Kidney (tissue), 14 donors: Measurements from ENCODE around the gene MED13L. TPM values are rescaled to one million over a fixed set of nuclear protein-coding genes. Genes with fewer than 3 reads are reported as not detected.

Experiments
- DNase-seq, 5 donors: peaks; one replicate each; pipeline ENCODE4 v3.0.0-alpha.2; 2013 to 2020
- FAIRE-seq: peaks from 2 replicates; lab custom pipeline; 2012; peaks lifted over from hg19 to GRCh38; lab: Jason Lieb, UNC
- H3K27ac ChIP-seq, 2 donors: one replicate each; pipeline ENCODE4 v1.7.0; 2013; ENCODE audit warnings: low read depth in 2 of 2, low read length in 2 of 2, inconsistent platforms in 1 of 2
- H3K27me3 ChIP-seq: one replicate; pipeline ENCODE4 v1.7.1; 2013; ENCODE audit warnings: low read length, inconsistent platforms; ENCODE audit not compliant: control insufficient read depth, insufficient read depth
- H3K36me3 ChIP-seq, 3 donors: one replicate each; pipeline versions ENCODE4 v1.7.0 to v1.7.1; 2013; ENCODE audit warnings: low read length in 3 of 3, control low read depth in 1 of 3, inconsistent platforms in 1 of 3; ENCODE audit not compliant: insufficient read depth in 3 of 3, control insufficient read depth in 2 of 3
- H3K4me1 ChIP-seq, 3 donors: one replicate each; pipeline versions ENCODE4 v1.7.0 to v1.7.1; 2013; ENCODE audit warnings: low read length in 3 of 3, inconsistent platforms in 1 of 3, low read depth in 1 of 3; ENCODE audit not compliant: control insufficient read depth in 2 of 3, insufficient read depth in 2 of 3
- H3K4me3 ChIP-seq, 3 donors: one replicate each; pipeline versions ENCODE4 v1.7.0 to v1.8.1; 2013; ENCODE audit warnings: low read length in 3 of 3, control low read depth in 1 of 3, inconsistent platforms in 1 of 3
- H3K9ac ChIP-seq, 3 donors: one replicate each; pipeline versions ENCODE4 v1.7.0 to v1.7.1; 2013; ENCODE audit warnings: low read length in 3 of 3, control low read depth in 1 of 3, inconsistent platforms in 1 of 3
- H3K9me3 ChIP-seq, 3 donors: one replicate each; pipeline versions ENCODE4 v1.7.0 to v1.7.1; 2013; ENCODE audit warnings: low read length in 3 of 3, control low read depth in 1 of 3, inconsistent platforms in 1 of 3; ENCODE audit not compliant: control insufficient read depth in 2 of 3, insufficient read depth in 1 of 3
- CTCF ChIP-seq: IDR thresholded peaks from 3 replicates; pipeline ENCODE4 v1.5.1; 2012; ENCODE audit warnings: mild to moderate bottlenecking, moderate library complexity, borderline replicate concordance; ENCODE audit not compliant: insufficient read depth; ENCODE audit errors: extremely low read depth
- intact Hi-C: fragments of 100-400 bp; cut with DNase I; formaldehyde crosslinking; loops from one replicate; pipeline ENCODE4 v1.11.1; 2022
- polyA plus RNA-seq: library from polyadenylated mRNA; stranded (reverse); fragments of 350-450 nt; fragmentation: Illumina TruSeq; extraction: RNeasy Lipid Tissue Mini Kit (QIAGEN cat#74804); gene quantifications from one replicate; pipeline ENCODE4 v1.2.3, GENCODE V29; 2014; ENCODE audit warnings: low read depth, low replicate concordance; ENCODE audit not compliant: insufficient read depth
- total RNA-seq: library from RNA; stranded (reverse); fragmentation: NEBNext Ultra II Directional; extraction: Animal tissue kit (Norgen Biotek cat#: 25700); gene quantifications from one replicate; pipeline ENCODE4 v1.2.1, GENCODE V29; 2021
- donor health status: control.
- donor health status: control.
- donor health status: control.
- donor health status: control.
- donor health status: control.
- donor health status: DM: yes; HTN: yes; CAD: no.
- donor health status: Normal renal cell carcinoma (clear cell type).

Gene MED13L
- total and polyA plus RNA-seq, 2 donors from 2014 or later: 7.1 to 153 TPM

- intact Hi-C loops: no loop called here
- Histone ChIP-seq H3K4me1 (no peaks in the 10 kb centered on the region), H3K27ac (no peak overlapping the region), H3K36me3 (no peaks in the 10 kb centered on the region), H3K27me3 (no peaks in the 10 kb centered on the region), H3K9me3 (no peaks in the 10 kb centered on the region), H3K9ac (no peak overlapping the region), H3K4me3 (no peak overlapping the region)
- no peak for DNase-seq
- TF ChIP-seq CTCF: no peak
- FAIRE-seq: no peak
Measured at GRCh38 chr12:116303929-116304328, 26.4 kb upstream of the MED13L start.

GRCh38 chr12:116303066-116303465, 25.6 kb upstream of the MED13L start:
- no peak overlapping the region for H3K4me3 ChIP-seq
- intact Hi-C loops: no loop called here
- H3K9ac ChIP-seq: no peak overlapping the region
- DNase-seq (no peak), FAIRE-seq (no peak)
- H3K4me1 ChIP-seq: no peaks in the 10 kb centered on the region
- no peaks in the 10 kb centered on the region for H3K36me3 ChIP-seq
- H3K9me3 ChIP-seq: no peaks in the 10 kb centered on the region
- no peak for TF ChIP-seq CTCF
- no peaks in the 10 kb centered on the region for H3K27me3 ChIP-seq
- H3K27ac ChIP-seq: no peak overlapping the region

GRCh38 chr12:116302166-116303058, 24.9 kb upstream of the MED13L start:
- intact Hi-C loops: no loop called here
- TF ChIP-seq CTCF: no peak
- H3K9me3 ChIP-seq: no peaks in the 10 kb centered on the region
- no peaks in the 10 kb centered on the region for H3K4me1 ChIP-seq
- FAIRE-seq (no peak), DNase-seq (peak in 2 of 5 donors; percentile 24 to 27)
- no peaks in the 10 kb centered on the region for H3K36me3 ChIP-seq
- H3K4me3 ChIP-seq: no peak overlapping the region
- H3K9ac ChIP-seq: no peak overlapping the region
- H3K27ac ChIP-seq: no peak overlapping the region
- no peaks in the 10 kb centered on the region for H3K27me3 ChIP-seq
